Measurements from ENCODE around the gene OR5AN1.

OR5AN1 gene

DNA sequence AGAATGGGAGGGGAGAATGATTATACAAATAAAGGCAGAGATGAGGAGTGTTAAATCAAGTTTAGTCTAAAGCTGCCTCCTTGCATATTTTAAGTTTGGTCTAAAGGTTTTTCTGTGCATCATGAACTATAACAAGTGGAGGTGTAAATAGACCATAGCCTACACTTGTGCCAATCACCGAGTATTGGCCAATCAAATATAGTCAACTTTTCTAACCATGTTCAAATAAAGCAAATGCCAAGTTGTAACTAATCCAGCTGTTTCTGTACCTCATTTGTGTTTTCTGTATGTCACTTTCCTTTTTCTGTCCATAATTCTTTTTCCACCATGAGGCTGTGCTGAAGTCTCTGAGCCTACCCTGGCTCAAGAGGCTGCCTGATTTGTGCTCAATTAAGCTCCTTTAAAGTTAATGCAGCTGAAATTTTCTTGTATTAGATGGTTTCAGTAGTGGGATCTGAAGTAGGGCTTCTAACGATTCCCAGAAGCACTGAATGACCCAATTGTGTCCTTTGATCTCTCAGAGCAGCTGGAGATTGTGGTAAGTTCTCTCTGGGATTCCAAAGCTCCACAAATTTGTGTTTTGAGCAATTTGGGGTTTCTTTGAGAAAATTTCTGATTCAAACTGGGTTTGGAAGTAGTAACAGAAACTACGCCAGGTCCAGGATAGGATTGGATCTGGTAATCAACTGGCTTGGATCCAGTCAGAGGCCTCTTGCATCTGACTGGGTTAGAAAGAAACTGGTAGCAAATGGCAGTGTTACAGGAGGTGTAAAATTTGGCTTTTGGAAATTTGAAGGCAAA lies 42.0 kb downstream of the OR5AN1 start:
- no peak for DNase-seq (ENCODE audit: low read depth)
- no peak overlapping the region for H3K4me3 ChIP-seq (ENCODE audit: low read depth, low read length)
- TF ChIP-seq, protein P1, sequence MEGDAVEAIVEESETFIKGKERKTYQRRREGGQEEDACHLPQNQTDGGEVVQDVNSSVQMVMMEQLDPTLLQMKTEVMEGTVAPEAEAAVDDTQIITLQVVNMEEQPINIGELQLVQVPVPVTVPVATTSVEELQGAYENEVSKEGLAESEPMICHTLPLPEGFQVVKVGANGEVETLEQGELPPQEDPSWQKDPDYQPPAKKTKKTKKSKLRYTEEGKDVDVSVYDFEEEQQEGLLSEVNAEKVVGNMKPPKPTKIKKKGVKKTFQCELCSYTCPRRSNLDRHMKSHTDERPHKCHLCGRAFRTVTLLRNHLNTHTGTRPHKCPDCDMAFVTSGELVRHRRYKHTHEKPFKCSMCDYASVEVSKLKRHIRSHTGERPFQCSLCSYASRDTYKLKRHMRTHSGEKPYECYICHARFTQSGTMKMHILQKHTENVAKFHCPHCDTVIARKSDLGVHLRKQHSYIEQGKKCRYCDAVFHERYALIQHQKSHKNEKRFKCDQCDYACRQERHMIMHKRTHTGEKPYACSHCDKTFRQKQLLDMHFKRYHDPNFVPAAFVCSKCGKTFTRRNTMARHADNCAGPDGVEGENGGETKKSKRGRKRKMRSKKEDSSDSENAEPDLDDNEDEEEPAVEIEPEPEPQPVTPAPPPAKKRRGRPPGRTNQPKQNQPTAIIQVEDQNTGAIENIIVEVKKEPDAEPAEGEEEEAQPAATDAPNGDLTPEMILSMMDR (IDR thresholded peaks at IDR 0.05; ENCODE audit: control insufficient read depth, extremely low read depth, insufficient read depth) = no peak

DNA sequence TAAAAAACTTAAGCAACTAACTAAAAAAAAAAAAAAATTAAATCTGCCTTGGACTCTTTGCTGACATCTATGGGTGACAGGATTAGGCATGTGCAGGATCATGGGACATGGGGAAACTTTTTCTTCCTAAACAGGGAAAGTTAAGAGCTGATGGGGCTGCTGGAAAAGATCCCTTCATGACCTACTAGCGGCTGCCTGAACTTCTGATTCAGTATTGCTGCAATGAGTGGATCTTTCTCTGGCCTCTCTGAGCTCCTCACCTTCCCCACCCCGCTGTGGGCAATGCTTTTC lies 42.5 kb downstream of the OR5AN1 start:
- no peak overlapping the region for H3K4me3 ChIP-seq (ENCODE audit: low read depth, low read length)
- TF ChIP-seq, protein P1 (IDR thresholded peaks at IDR 0.05; ENCODE audit: control insufficient read depth, extremely low read depth, insufficient read depth) = peak; percentile 17; the same call in 1 of the 2 replicates
- DNase-seq (ENCODE audit: low read depth) = no peak

DNA sequence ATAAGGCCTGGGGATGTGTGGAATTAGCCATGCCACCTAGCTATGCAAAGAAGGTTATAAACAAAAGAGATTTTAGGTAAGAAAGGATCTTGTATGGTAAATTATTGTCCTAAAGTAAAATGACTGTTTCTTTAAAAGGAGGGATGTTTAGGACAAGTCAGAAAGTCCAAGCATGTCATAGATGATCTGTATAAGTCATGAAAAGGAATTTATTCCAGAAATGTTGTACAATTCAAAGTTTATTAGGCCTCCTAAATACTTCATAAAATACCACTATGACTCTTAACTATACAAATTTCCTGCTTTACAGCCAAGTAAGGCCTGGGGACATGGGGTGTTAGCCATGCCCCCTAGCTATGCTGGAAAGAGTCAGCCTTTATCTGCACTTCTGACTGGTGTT lies 44.9 kb downstream of the OR5AN1 start:
- H3K4me3 ChIP-seq (ENCODE audit: low read depth, low read length) = no peak overlapping the region
- TF ChIP-seq, protein P1 (IDR thresholded peaks at IDR 0.05; ENCODE audit: control insufficient read depth, extremely low read depth, insufficient read depth) = no peak
- DNase-seq (ENCODE audit: low read depth) = no peak

DNA sequence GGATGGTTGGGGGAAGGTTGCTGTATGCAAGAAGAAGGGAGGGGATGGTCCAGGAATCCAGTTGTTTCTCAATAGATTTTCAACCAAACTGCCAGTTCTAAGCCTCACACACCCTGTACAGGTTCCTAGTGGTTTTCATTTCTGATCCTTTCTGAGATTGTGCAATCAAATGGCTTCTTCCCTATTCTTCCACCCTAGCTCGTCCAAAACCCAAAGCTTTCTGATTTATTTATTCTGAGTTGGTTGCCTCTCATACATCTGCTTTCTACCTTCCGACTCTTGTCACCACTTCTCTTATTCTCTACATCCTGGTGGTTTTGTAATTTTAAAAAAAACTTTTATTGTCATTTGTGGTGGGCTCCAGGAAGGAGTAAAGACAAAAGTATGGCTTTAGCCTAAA lies 55.0 kb downstream of the OR5AN1 start:
- no peak overlapping the region for H3K4me3 ChIP-seq (ENCODE audit: low read depth, low read length)
- TF ChIP-seq, protein P1 (IDR thresholded peaks at IDR 0.05; ENCODE audit: control insufficient read depth, extremely low read depth, insufficient read depth) = no peak
- no peak for DNase-seq (ENCODE audit: low read depth)

DNA sequence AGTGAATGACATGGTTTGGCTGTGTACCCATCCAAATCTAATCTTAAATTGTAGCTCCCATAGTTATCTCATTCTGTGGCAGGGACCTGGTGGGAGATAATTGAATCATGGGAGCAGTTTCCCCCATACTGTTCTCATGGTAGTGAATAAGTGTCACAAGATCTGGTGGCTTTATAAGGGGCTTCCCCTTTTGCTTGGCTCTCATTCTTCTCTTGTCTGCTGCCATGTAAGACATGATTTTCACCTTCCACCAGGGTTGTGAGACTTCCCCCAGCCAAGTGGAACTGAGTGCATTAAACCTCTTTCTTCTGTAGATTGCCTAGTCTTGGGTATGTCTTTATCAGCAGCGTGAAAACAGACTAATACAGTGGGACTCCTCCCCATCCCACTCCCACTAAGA lies 56.4 kb downstream of the OR5AN1 start:
- DNase-seq (ENCODE audit: low read depth) = no peak
- no peak overlapping the region for H3K4me3 ChIP-seq (ENCODE audit: low read depth, low read length)
- TF ChIP-seq, protein P1 (IDR thresholded peaks at IDR 0.05; ENCODE audit: control insufficient read depth, extremely low read depth, insufficient read depth) = no peak

DNA sequence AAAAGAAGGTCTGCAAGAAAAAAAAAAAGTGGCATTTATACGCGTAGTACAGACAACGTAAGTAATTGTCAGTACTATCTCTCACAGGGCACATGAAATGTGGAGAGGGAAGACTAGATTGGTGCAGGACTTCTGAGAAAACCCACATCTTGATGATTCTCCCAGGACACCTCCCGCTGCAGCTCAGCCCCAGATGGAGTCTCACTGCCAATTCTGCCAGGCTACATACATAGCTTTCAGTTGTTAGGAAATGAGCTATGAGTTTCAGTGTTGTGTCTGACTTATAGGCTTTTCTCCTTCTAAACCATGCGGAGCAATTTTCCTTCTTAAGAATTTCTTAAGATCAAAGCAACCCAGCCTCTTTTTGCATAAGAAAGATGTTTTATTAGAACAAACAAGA lies 57.9 kb downstream of the OR5AN1 start:
- TF ChIP-seq, protein P1 (IDR thresholded peaks at IDR 0.05; ENCODE audit: control insufficient read depth, extremely low read depth, insufficient read depth) = no peak
- no peak for DNase-seq (ENCODE audit: low read depth)
- no peak overlapping the region for H3K4me3 ChIP-seq (ENCODE audit: low read depth, low read length)

DNA sequence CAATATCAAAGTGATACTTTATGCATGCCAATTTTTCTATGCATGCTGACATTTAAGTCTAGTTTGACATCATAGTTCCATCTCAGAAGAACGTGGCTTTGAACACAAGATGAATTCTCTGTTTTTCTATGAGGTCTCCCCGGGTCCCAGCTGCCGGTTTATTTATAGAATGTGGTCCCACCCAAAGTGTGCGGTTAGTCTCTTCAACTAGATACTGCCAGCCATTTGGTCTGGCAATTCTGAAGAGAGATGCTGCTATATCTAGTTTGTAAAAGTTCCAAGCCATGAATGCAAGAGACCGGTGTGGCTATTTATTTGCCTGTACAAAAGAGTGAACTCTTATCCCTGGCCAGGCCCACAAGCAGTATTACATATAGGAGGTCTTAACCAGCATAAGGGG lies 58.3 kb downstream of the OR5AN1 start:
- TF ChIP-seq, protein P1 (IDR thresholded peaks at IDR 0.05; ENCODE audit: control insufficient read depth, extremely low read depth, insufficient read depth) = no peak
- no peak for DNase-seq (ENCODE audit: low read depth)
- no peak overlapping the region for H3K4me3 ChIP-seq (ENCODE audit: low read depth, low read length)
